ENCODE results near the gene RYR2.

RYR2 gene

GRCh38 chr1:237029850-237030535, 12.0 kb upstream of the RYR2 start:
- DNase-seq (ENCODE audit: low spot score): no peak
- no peak overlapping the region for H3K4me3 ChIP-seq
- peak overlapping the region in 1 of 2 donors; percentile 85 for H3K27ac ChIP-seq
- TF ChIP-seq, protein P1, sequence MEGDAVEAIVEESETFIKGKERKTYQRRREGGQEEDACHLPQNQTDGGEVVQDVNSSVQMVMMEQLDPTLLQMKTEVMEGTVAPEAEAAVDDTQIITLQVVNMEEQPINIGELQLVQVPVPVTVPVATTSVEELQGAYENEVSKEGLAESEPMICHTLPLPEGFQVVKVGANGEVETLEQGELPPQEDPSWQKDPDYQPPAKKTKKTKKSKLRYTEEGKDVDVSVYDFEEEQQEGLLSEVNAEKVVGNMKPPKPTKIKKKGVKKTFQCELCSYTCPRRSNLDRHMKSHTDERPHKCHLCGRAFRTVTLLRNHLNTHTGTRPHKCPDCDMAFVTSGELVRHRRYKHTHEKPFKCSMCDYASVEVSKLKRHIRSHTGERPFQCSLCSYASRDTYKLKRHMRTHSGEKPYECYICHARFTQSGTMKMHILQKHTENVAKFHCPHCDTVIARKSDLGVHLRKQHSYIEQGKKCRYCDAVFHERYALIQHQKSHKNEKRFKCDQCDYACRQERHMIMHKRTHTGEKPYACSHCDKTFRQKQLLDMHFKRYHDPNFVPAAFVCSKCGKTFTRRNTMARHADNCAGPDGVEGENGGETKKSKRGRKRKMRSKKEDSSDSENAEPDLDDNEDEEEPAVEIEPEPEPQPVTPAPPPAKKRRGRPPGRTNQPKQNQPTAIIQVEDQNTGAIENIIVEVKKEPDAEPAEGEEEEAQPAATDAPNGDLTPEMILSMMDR (IDR thresholded peaks at IDR 0.05): no peak

DNA sequence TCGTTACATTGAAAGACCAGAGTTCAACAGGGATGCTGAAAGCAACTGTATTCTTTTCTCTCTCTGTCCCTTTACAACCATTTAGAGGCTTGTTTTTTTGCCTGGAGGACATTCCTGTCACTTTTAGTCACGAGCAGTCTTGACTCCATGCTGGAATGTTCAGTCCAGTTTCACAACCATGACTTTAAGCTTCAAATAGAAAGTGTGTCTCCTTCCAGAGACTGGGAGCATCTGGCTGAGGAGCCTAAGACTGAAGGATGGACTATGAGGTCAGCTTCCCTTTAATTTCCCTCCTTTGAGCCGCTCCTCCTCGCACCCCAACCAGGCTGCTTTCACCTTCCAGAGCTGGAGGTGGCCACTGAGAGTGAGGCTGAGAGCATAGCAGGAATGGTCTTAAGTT, 10.5 kb upstream of the RYR2 start:
- peak overlapping the region; percentile 14 for H3K4me3 ChIP-seq
- DNase-seq (ENCODE audit: low spot score): no peak
- TF ChIP-seq, protein P1 (IDR thresholded peaks at IDR 0.05): no peak
- H3K27ac ChIP-seq: peak overlapping the region; percentile 85 to 86

DNA sequence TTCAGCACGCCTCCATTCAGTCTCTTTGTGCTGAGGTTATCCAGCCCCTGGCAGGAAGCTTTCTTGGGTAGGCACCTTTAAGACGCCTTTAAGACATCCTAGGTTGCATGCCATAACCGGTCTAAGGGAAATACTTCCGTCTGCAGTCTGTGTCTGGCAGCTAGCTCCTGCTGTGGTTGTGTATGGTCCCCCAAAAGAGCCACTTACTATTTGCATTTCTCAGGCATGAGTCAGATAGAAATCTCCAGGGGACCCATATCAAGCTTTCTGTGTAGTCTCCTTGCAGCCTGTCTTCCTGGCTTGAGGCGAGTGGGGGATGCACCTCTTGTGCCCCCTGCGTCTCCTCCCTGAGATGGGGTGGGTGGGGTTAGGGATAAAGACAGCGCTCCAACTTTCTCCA, 10.0 kb upstream of the RYR2 start:
- no peak for DNase-seq (ENCODE audit: low spot score)
- TF ChIP-seq, protein P1 (IDR thresholded peaks at IDR 0.05): no peak
- no peak overlapping the region for H3K4me3 ChIP-seq
- H3K27ac ChIP-seq: peak overlapping the region; percentile 85 to 86

DNA sequence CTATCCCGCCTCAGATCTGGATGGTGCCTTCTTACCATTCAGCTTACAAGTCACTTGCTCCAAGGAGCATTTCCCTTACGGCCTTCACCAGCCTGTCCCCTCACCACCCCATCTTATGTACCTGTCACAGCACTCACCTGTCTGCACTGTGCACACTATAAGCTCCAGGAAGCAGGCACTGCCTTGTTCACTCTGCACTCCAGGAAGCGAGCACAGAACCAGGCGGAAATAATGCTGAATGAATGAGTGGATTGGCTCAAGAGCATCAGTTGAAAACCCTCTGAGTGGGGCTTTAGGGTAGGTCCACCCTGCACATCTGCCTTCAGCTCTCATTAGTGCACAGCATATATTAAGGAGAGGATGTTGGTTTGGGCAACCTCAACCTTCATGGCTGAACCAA, 8.9 kb upstream of the RYR2 start:
- peak overlapping the region; percentile 16 to 86 for H3K27ac ChIP-seq
- no peak for DNase-seq (ENCODE audit: low spot score)

GRCh38 chr1:237033804-237034203, 8.2 kb upstream of the RYR2 start:
- TF ChIP-seq, protein P1 (IDR thresholded peaks at IDR 0.05): no peak
- Histone ChIP-seq H3K27ac (peak overlapping the region; percentile 16 to 86), H3K4me3 (no peak overlapping the region)
- DNase-seq (ENCODE audit: low spot score): no peak

More for the DNA sequence above, 8.9 kb upstream of the RYR2 start:
- TF ChIP-seq, protein P1 (IDR thresholded peaks at IDR 0.05): no peak
- H3K4me3 ChIP-seq: no peak overlapping the region

GRCh38 chr1:237035759-237036158, 6.2 kb upstream of the RYR2 start:
- TF ChIP-seq, protein P1 (IDR thresholded peaks at IDR 0.05): no peak
- no peak overlapping the region for H3K27ac ChIP-seq
- H3K4me3 ChIP-seq: no peak overlapping the region
- DNase-seq (ENCODE audit: low spot score): no peak

- TF ChIP-seq, protein P1 (IDR thresholded peaks at IDR 0.05): no peak
- DNase-seq (ENCODE audit: low spot score): peak; percentile 64
- Histone ChIP-seq H3K27ac (peak overlapping the region; percentile 54 to 67), H3K4me3 (no peak overlapping the region)
Observed at GRCh38 chr1:237038211-237038610, 3.8 kb upstream of the RYR2 start.
